Measurements from ENCODE around the gene XPC. TPM values are rescaled to one million over a fixed set of nuclear protein-coding genes. Genes with fewer than 3 reads are reported as not detected.

XPC gene
- total RNA-seq, 1 experiment from 2014 or later: 30.3 TPM

- Histone ChIP-seq H3K36me3 (ENCODE audit: insufficient read depth, low read length) (peaks cover 22% of the 10 kb centered on the region; the same call in 1 of the 2 replicates), H3K4me3 (ENCODE audit: low read length) (peak overlapping the region; percentile 56), H3K9me2 (replicated peaks; ENCODE audit: insufficient read depth, low read length) (no peaks in the 10 kb centered on the region), H3K4me1 (ENCODE audit: low read length) (peaks cover 51% of the 10 kb centered on the region), H2AFZ (ENCODE audit: low read length) (no peak overlapping the region), H4K20me1 (ENCODE audit: insufficient read depth, low read depth, low read length) (0 out of 2 replicates have a peak, but pooled peaks cover 2% of the 10 kb centered on the region), H3K79me2 (ENCODE audit: low read length) (peaks cover 76% of the 10 kb centered on the region), H3K9ac (ENCODE audit: low read length) (peak overlapping the region; percentile 52), H3K9me3 (ENCODE audit: low read length) (no peaks in the 10 kb centered on the region), H3K27me3 (ENCODE audit: low read length) (no peaks in the 10 kb centered on the region), H3K4me2 (ENCODE audit: low read depth, low read length, poor library complexity, severe bottlenecking) (peak overlapping the region; percentile 82), H3K27ac (ENCODE audit: low read length) (peak overlapping the region; percentile 75)
- DNase-seq: peak; percentile 71
Observed at GRCh38 chr3:14175383-14176037, 2.9 kb downstream of the XPC start.

GRCh38 chr3:14174483-14174882, 3.9 kb downstream of the XPC start:
- Histone ChIP-seq H3K27ac (ENCODE audit: low read length) (peak overlapping the region; percentile 75; the same call in 1 of the 2 replicates), H3K79me2 (ENCODE audit: low read length) (peaks cover 69% of the 10 kb centered on the region), H3K4me2 (ENCODE audit: low read depth, low read length, poor library complexity, severe bottlenecking) (peak overlapping the region; percentile 82), H2AFZ (ENCODE audit: low read length) (no peak overlapping the region), H4K20me1 (ENCODE audit: insufficient read depth, low read depth, low read length) (0 out of 2 replicates have a peak, but pooled peaks cover 2% of the 10 kb centered on the region), H3K4me1 (ENCODE audit: low read length) (peaks cover 43% of the 10 kb centered on the region), H3K9ac (ENCODE audit: low read length) (no peak overlapping the region), H3K4me3 (ENCODE audit: low read length) (no peak overlapping the region), H3K36me3 (ENCODE audit: insufficient read depth, low read length) (peaks cover 29% of the 10 kb centered on the region; the same call in 1 of the 2 replicates), H3K9me2 (replicated peaks; ENCODE audit: insufficient read depth, low read length) (no peaks in the 10 kb centered on the region), H3K9me3 (ENCODE audit: low read length) (no peaks in the 10 kb centered on the region), H3K27me3 (ENCODE audit: low read length) (no peaks in the 10 kb centered on the region)
- DNase-seq: no peak

GRCh38 chr3:14172496-14172895, 5.9 kb downstream of the XPC start:
- Histone ChIP-seq H3K4me1 (ENCODE audit: low read length) (peaks cover 38% of the 10 kb centered on the region), H3K4me3 (ENCODE audit: low read length) (no peak overlapping the region), H3K9me2 (replicated peaks; ENCODE audit: insufficient read depth, low read length) (no peaks in the 10 kb centered on the region), H3K4me2 (ENCODE audit: low read depth, low read length, poor library complexity, severe bottlenecking) (no peak overlapping the region), H2AFZ (ENCODE audit: low read length) (no peak overlapping the region), H3K36me3 (ENCODE audit: insufficient read depth, low read length) (peaks cover 44% of the 10 kb centered on the region; the same call in 1 of the 2 replicates), H3K9me3 (ENCODE audit: low read length) (no peaks in the 10 kb centered on the region), H4K20me1 (ENCODE audit: insufficient read depth, low read depth, low read length) (0 out of 2 replicates have a peak, but pooled peaks cover 2% of the 10 kb centered on the region), H3K9ac (ENCODE audit: low read length) (no peak overlapping the region), H3K79me2 (ENCODE audit: low read length) (peaks cover 51% of the 10 kb centered on the region), H3K27me3 (ENCODE audit: low read length) (no peaks in the 10 kb centered on the region), H3K27ac (ENCODE audit: low read length) (no peak overlapping the region)
- DNase-seq: no peak

- no peaks in the 10 kb centered on the region for H3K27me3 ChIP-seq (ENCODE audit: low read length)
- no peak overlapping the region for H3K27ac ChIP-seq (ENCODE audit: low read length)
- peaks cover 51% of the 10 kb centered on the region; the same call in 1 of the 2 replicates for H3K36me3 ChIP-seq (ENCODE audit: insufficient read depth, low read length)
- H2AFZ ChIP-seq (ENCODE audit: low read length): no peak overlapping the region
- H3K4me1 ChIP-seq (ENCODE audit: low read length): peaks cover 20% of the 10 kb centered on the region
- no peaks in the 10 kb centered on the region for H3K9me2 ChIP-seq (replicated peaks; ENCODE audit: insufficient read depth, low read length)
- no peak overlapping the region for H3K4me3 ChIP-seq (ENCODE audit: low read length)
- H3K4me2 ChIP-seq (ENCODE audit: low read depth, low read length, poor library complexity, severe bottlenecking): no peak overlapping the region
- no peak overlapping the region for H3K9ac ChIP-seq (ENCODE audit: low read length)
- H3K9me3 ChIP-seq (ENCODE audit: low read length): no peaks in the 10 kb centered on the region
- DNase-seq: no peak
- H3K79me2 ChIP-seq (ENCODE audit: low read length): peaks cover 33% of the 10 kb centered on the region
- H4K20me1 ChIP-seq (ENCODE audit: insufficient read depth, low read depth, low read length): no peaks in the 10 kb centered on the region
Observed at GRCh38 chr3:14170531-14171159, 7.8 kb downstream of the XPC start.

DNA sequence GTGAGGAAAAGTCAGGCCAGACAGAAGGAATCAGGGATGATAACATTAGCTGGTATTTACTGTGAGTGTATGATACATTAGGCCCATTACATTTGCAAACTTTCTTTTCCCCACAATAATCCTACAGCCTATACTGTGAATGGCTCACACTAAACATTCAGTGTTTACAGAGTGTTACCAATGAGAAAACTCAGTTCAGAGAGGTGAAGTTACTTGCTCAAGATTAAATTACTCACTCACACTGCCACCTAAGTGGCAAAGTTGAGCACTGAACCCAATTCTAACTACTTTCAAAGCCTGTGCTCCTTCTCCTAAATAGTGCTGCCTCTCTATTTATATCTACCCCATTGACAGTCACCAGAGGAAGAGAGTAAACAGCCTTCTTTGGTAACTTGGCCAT, 8.5 kb downstream of the XPC start:
- Histone ChIP-seq H3K4me2 (ENCODE audit: low read depth, low read length, poor library complexity, severe bottlenecking) (no peak overlapping the region), H3K36me3 (ENCODE audit: insufficient read depth, low read length) (peaks cover 57% of the 10 kb centered on the region), H2AFZ (ENCODE audit: low read length) (no peak overlapping the region), H3K79me2 (ENCODE audit: low read length) (peaks cover 25% of the 10 kb centered on the region), H3K9me3 (ENCODE audit: low read length) (no peaks in the 10 kb centered on the region), H4K20me1 (ENCODE audit: insufficient read depth, low read depth, low read length) (no peaks in the 10 kb centered on the region), H3K4me3 (ENCODE audit: low read length) (no peak overlapping the region), H3K27me3 (ENCODE audit: low read length) (no peaks in the 10 kb centered on the region), H3K9ac (ENCODE audit: low read length) (no peak overlapping the region), H3K9me2 (replicated peaks; ENCODE audit: insufficient read depth, low read length) (no peaks in the 10 kb centered on the region), H3K4me1 (ENCODE audit: low read length) (peaks cover 12% of the 10 kb centered on the region), H3K27ac (ENCODE audit: low read length) (no peak overlapping the region)
- no peak for DNase-seq

- peaks cover 8% of the 10 kb centered on the region for H3K4me1 ChIP-seq (ENCODE audit: low read length)
- no peak overlapping the region for H3K27ac ChIP-seq (ENCODE audit: low read length)
- H2AFZ ChIP-seq (ENCODE audit: low read length): no peak overlapping the region
- peaks cover 24% of the 10 kb centered on the region for H3K79me2 ChIP-seq (ENCODE audit: low read length)
- H3K9me3 ChIP-seq (ENCODE audit: low read length): no peaks in the 10 kb centered on the region; the same call in 1 of the 2 replicates
- no peak overlapping the region for H3K4me3 ChIP-seq (ENCODE audit: low read length)
- H3K9ac ChIP-seq (ENCODE audit: low read length): no peak overlapping the region
- H3K36me3 ChIP-seq (ENCODE audit: insufficient read depth, low read length): peaks cover 62% of the 10 kb centered on the region
- H4K20me1 ChIP-seq (ENCODE audit: insufficient read depth, low read depth, low read length): no peaks in the 10 kb centered on the region
- DNase-seq: no peak
- no peak overlapping the region for H3K4me2 ChIP-seq (ENCODE audit: low read depth, low read length, poor library complexity, severe bottlenecking)
- no peaks in the 10 kb centered on the region for H3K9me2 ChIP-seq (replicated peaks; ENCODE audit: insufficient read depth, low read length)
- H3K27me3 ChIP-seq (ENCODE audit: low read length): no peaks in the 10 kb centered on the region
Observed at GRCh38 chr3:14169435-14169834, 9.0 kb downstream of the XPC start.

DNA sequence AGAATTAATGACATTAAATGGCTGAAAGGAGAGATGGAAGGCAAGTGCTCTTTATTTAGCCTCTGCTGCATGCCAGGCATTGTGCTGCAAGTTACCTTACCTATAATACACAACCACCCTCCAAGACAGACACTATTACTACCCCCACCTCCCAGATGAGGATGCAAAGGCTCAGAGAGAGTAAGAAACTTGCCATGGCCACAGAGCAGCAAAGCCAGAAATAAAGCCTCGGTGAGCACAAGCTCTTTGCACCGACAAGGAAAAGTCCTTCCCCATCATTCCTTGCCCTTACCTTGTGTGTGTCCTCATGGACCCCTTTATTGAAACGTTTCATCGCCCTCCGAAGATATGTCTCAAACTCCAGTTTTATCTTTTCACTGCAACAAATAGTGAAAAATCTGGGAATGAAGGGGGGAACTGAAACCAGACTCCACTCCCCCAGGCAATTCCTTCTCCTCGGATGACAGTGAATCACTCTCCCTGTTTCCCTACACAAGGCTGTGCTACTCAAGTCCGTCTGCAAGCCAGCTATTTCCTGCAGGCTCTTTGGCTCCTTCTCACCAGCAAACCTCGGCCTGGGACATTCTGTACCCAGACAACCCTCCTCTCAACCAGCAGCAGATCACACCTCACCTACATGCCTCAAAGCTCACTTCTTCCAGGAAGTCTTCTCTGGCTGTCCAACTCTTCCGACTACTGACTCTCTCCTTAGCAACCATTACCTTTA, 11.4 kb downstream of the XPC start:
- H3K79me2 ChIP-seq (ENCODE audit: low read length): peaks cover 29% of the 10 kb centered on the region
- H3K4me1 ChIP-seq (ENCODE audit: low read length): no peaks in the 10 kb centered on the region
- peaks cover 15% of the 10 kb centered on the region for H3K9me3 ChIP-seq (ENCODE audit: low read length)
- H3K4me2 ChIP-seq (ENCODE audit: low read depth, low read length, poor library complexity, severe bottlenecking): no peak overlapping the region
- H3K4me3 ChIP-seq (ENCODE audit: low read length): no peak overlapping the region
- peaks cover 75% of the 10 kb centered on the region for H3K36me3 ChIP-seq (ENCODE audit: insufficient read depth, low read length)
- no peak overlapping the region for H2AFZ ChIP-seq (ENCODE audit: low read length)
- H3K9me2 ChIP-seq (replicated peaks; ENCODE audit: insufficient read depth, low read length): no peaks in the 10 kb centered on the region
- no peak overlapping the region for H3K27ac ChIP-seq (ENCODE audit: low read length)
- DNase-seq: no peak
- H4K20me1 ChIP-seq (ENCODE audit: insufficient read depth, low read depth, low read length): no peaks in the 10 kb centered on the region
- H3K9ac ChIP-seq (ENCODE audit: low read length): no peak overlapping the region
- no peaks in the 10 kb centered on the region for H3K27me3 ChIP-seq (ENCODE audit: low read length)

GRCh38 chr3:14162178-14162577, 16.2 kb downstream of the XPC start:
- no peak overlapping the region for H3K4me2 ChIP-seq (ENCODE audit: low read depth, low read length, poor library complexity, severe bottlenecking)
- H3K4me3 ChIP-seq (ENCODE audit: low read length): no peak overlapping the region
- H3K9me3 ChIP-seq (ENCODE audit: low read length): peaks cover 26% of the 10 kb centered on the region
- H3K9me2 ChIP-seq (replicated peaks; ENCODE audit: insufficient read depth, low read length): no peaks in the 10 kb centered on the region
- no peak overlapping the region for H3K27ac ChIP-seq (ENCODE audit: low read length)
- H3K36me3 ChIP-seq (ENCODE audit: insufficient read depth, low read length): peaks cover 83% of the 10 kb centered on the region
- H4K20me1 ChIP-seq (ENCODE audit: insufficient read depth, low read depth, low read length): no peaks in the 10 kb centered on the region
- H3K9ac ChIP-seq (ENCODE audit: low read length): no peak overlapping the region
- H2AFZ ChIP-seq (ENCODE audit: low read length): no peak overlapping the region
- H3K4me1 ChIP-seq (ENCODE audit: low read length): no peaks in the 10 kb centered on the region
- peaks cover 38% of the 10 kb centered on the region for H3K79me2 ChIP-seq (ENCODE audit: low read length)
- DNase-seq: no peak
- H3K27me3 ChIP-seq (ENCODE audit: low read length): no peaks in the 10 kb centered on the region
